Activated T-cell treated with anti-CD3 and anti-CD28 coated beads, Interleukin-2, amount 50 U/mL, for 24 hours (primary cell): ENCODE measurements around the gene TJP3.
"Not testable (repeated sequence)": the region's sequence is repeated elsewhere in the genome, so short reads cannot be mapped to it uniquely, and the experiment has no call there.

Source experiments
- DNase-seq: peaks from one replicate; pipeline ENCODE4 v3.0.0-alpha.2; 2020
- H3K27ac Mint-ChIP-seq: 2 replicates; pipeline ENCODE4 v1.8.0; 2020; ENCODE audit warnings: mild to moderate bottlenecking, mixed read lengths
- H3K27me3 Mint-ChIP-seq: 2 replicates; pipeline ENCODE4 v1.8.0; 2020; ENCODE audit warnings: mixed read lengths
- H3K36me3 Mint-ChIP-seq: 2 replicates; pipeline ENCODE4 v1.8.0; 2020; ENCODE audit warnings: low read depth, mixed read lengths
- H3K4me1 Mint-ChIP-seq: 2 replicates; pipeline ENCODE4 v1.8.0; 2020; ENCODE audit warnings: low read depth, mixed read lengths
- H3K4me3 Mint-ChIP-seq: 2 replicates; pipeline ENCODE4 v1.8.0; 2020; ENCODE audit warnings: mild to moderate bottlenecking, moderate library complexity, mixed read lengths
- H3K9me3 Mint-ChIP-seq: 2 replicates; pipeline ENCODE4 v1.8.0; 2020; ENCODE audit warnings: mixed read lengths

TJP3 gene

GRCh38 chr19:3708207-3708931 lies at the start of gene TJP3:
TSS of gene TJP3 (plus strand) at chr19:3708384. CDS start at chr19:3728433, 20,049 bp downstream.
- Mint-ChIP-seq H3K4me1 (peaks cover 3% of the 10 kb centered on the region), H3K4me3 (no peak within 1 kb of the TSS), H3K36me3 (no peaks in the 10 kb centered on the region), H3K27ac (no peak within 1 kb of the TSS), H3K9me3 (no peaks in the 10 kb centered on the region), H3K27me3 (peaks cover 7% of the 10 kb centered on the region)
- no peak for DNase-seq

GRCh38 chr19:3658870-3659745 lies 49.1 kb upstream of the TJP3 start:
- Mint-ChIP-seq H3K27me3 (no peaks in the 10 kb centered on the region), H3K36me3 (peaks cover 52% of the 10 kb centered on the region), H3K27ac (no peak overlapping the region), H3K4me3 (no peak overlapping the region), H3K9me3 (no peaks in the 10 kb centered on the region), H3K4me1 (no peaks in the 10 kb centered on the region)
- no peak for DNase-seq

- Mint-ChIP-seq H3K4me1 (no peaks in the 10 kb centered on the region), H3K4me3 (no peak overlapping the region), H3K9me3 (no peaks in the 10 kb centered on the region), H3K36me3 (peaks cover 50% of the 10 kb centered on the region), H3K27me3 (no peaks in the 10 kb centered on the region), H3K27ac (no peak overlapping the region)
- no peak for DNase-seq
These were observed 48.5 kb upstream of the TJP3 start for GRCh38 chr19:3659746-3660112.

- H3K36me3 Mint-ChIP-seq, result peaks cover 50% of the 10 kb centered on the region
- no peaks in the 10 kb centered on the region for H3K27me3 Mint-ChIP-seq
- no peak for DNase-seq
- H3K4me1 Mint-ChIP-seq, result no peaks in the 10 kb centered on the region
- no peaks in the 10 kb centered on the region for H3K9me3 Mint-ChIP-seq
- no peak overlapping the region for H3K4me3 Mint-ChIP-seq
- no peak overlapping the region for H3K27ac Mint-ChIP-seq
These were observed 47.5 kb upstream of the TJP3 start for GRCh38 chr19:3660493-3661219.

GRCh38 chr19:3661284-3662238 lies 46.6 kb upstream of the TJP3 start:
- no peak overlapping the region for H3K4me3 Mint-ChIP-seq

GRCh38 chr19:3663838-3664237 lies 44.3 kb upstream of the TJP3 start:
- H3K36me3 Mint-ChIP-seq, result peaks cover 39% of the 10 kb centered on the region
- peaks cover 7% of the 10 kb centered on the region for H3K4me1 Mint-ChIP-seq
- no peaks in the 10 kb centered on the region for H3K9me3 Mint-ChIP-seq
- H3K27me3 Mint-ChIP-seq, result no peaks in the 10 kb centered on the region
- H3K27ac Mint-ChIP-seq, result no peak overlapping the region
- no peak overlapping the region for H3K4me3 Mint-ChIP-seq
- DNase-seq, result no peak

More at GRCh38 chr19:3661284-3662238, 46.6 kb upstream of the TJP3 start:
- no peak overlapping the region for H3K27ac Mint-ChIP-seq
- no peak for DNase-seq
- peaks cover 6% of the 10 kb centered on the region for H3K4me1 Mint-ChIP-seq
- H3K27me3 Mint-ChIP-seq, result no peaks in the 10 kb centered on the region
- H3K36me3 Mint-ChIP-seq, result peaks cover 52% of the 10 kb centered on the region
- no peaks in the 10 kb centered on the region for H3K9me3 Mint-ChIP-seq

- H3K9me3 Mint-ChIP-seq, result no peaks in the 10 kb centered on the region
- no peak overlapping the region for H3K4me3 Mint-ChIP-seq
- H3K4me1 Mint-ChIP-seq, result peaks cover 14% of the 10 kb centered on the region
- no peaks in the 10 kb centered on the region for H3K27me3 Mint-ChIP-seq
- no peak overlapping the region for H3K27ac Mint-ChIP-seq
- DNase-seq, result no peak
- H3K36me3 Mint-ChIP-seq, result peaks cover 35% of the 10 kb centered on the region
These were observed 43.1 kb upstream of the TJP3 start for GRCh38 chr19:3664879-3665642.

GRCh38 chr19:3665681-3666544 lies 42.3 kb upstream of the TJP3 start:
- no peak overlapping the region for H3K27ac Mint-ChIP-seq
- peaks cover 28% of the 10 kb centered on the region for H3K36me3 Mint-ChIP-seq
- no peak overlapping the region for H3K4me3 Mint-ChIP-seq
- H3K4me1 Mint-ChIP-seq, result peaks cover 21% of the 10 kb centered on the region
- no peaks in the 10 kb centered on the region for H3K27me3 Mint-ChIP-seq
- DNase-seq, result peak; percentile 89
- no peaks in the 10 kb centered on the region for H3K9me3 Mint-ChIP-seq

- peaks cover 26% of the 10 kb centered on the region for H3K4me1 Mint-ChIP-seq
- H3K4me3 Mint-ChIP-seq, H3K27ac Mint-ChIP-seq, H3K9me3 Mint-ChIP-seq, DNase-seq, H3K27me3 Mint-ChIP-seq: not testable (repeated sequence)
- H3K36me3 Mint-ChIP-seq, result peaks cover 22% of the 10 kb centered on the region
These were observed 41.7 kb upstream of the TJP3 start for GRCh38 chr19:3666545-3666856.

GRCh38 chr19:3667037-3667638 lies 41.0 kb upstream of the TJP3 start:
- Mint-ChIP-seq H3K4me3 (no peak overlapping the region), H3K9me3 (no peaks in the 10 kb centered on the region), H3K27me3 (no peaks in the 10 kb centered on the region), H3K36me3 (peaks cover 20% of the 10 kb centered on the region), H3K4me1 (peaks cover 31% of the 10 kb centered on the region), H3K27ac (peak overlapping the region; percentile 26)
- DNase-seq, result no peak

GRCh38 chr19:3667766-3668165 lies 40.4 kb upstream of the TJP3 start:
- no peak for DNase-seq
- Mint-ChIP-seq H3K36me3 (peaks cover 20% of the 10 kb centered on the region), H3K27me3 (no peaks in the 10 kb centered on the region), H3K4me3 (no peak overlapping the region), H3K4me1 (peaks cover 36% of the 10 kb centered on the region), H3K27ac (no peak overlapping the region), H3K9me3 (no peaks in the 10 kb centered on the region)

- no peak overlapping the region for H3K4me3 Mint-ChIP-seq
- DNase-seq, result no peak
- peaks cover 16% of the 10 kb centered on the region for H3K36me3 Mint-ChIP-seq
- H3K27me3 Mint-ChIP-seq, result no peaks in the 10 kb centered on the region
- no peak overlapping the region for H3K27ac Mint-ChIP-seq
- peaks cover 39% of the 10 kb centered on the region for H3K4me1 Mint-ChIP-seq
- no peaks in the 10 kb centered on the region for H3K9me3 Mint-ChIP-seq
These were observed 39.7 kb upstream of the TJP3 start for GRCh38 chr19:3668331-3669081.
